GM12874 (cell line): ENCODE results near the gene ZBTB7C.

ENCODE experiments used
- CTCF ChIP-seq: IDR thresholded peaks from 2 replicates; pipeline ENCODE4 v1.5.1; 2011; ENCODE audit warnings: low read depth, mild to moderate bottlenecking, control low read depth, low read length, moderate library complexity; ENCODE audit not compliant: insufficient read depth

ZBTB7C gene

DNA sequence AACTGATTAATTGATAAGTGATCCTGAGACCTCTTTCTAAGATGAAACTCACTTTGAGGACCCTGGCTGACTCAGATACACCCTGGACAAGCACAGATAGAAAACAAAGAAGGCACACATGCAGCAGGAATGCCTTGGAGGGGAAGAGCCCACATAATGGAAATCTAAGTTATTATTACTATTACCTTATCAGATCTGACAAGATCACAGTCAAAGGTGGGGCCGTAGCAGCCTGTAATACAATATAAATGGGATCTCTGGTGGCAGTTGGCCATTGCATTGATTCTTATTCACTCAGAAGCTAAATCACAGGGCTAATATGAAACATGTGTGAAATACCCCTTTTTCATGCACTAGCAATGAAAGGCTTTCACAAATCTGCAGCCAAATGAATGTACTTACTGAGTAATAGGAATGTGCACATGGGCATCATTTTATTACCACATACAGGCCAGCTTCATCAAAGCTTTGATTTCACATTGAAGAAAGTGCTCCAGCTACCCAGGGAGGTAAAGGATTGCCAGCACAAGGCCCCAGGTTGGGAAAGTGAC is 84.0 kb downstream of the ZBTB7C start:
- TF ChIP-seq CTCF, result no peak

- no peak for TF ChIP-seq CTCF
Measured at GRCh38 chr18:48324651-48325050, 84.5 kb downstream of the ZBTB7C start.

DNA sequence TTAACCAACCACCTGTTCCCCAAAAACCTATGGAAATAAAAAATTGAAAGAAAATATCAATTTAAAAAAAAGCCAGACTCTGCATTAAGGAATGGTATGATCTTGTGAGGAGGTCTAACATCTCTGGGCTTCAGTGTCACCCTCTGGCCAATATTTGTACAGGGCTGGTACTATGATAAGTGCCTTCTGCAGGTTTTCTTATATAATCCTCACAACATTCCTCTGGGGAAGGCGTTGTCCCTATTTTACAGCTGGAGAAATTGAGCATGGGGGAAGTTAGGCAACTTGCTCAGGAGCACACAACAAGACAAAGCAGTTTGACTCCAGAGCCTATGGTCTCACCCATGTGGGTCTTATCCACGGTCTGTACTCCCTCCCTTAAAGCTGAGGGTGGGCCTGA is 86.0 kb downstream of the ZBTB7C start:
- TF ChIP-seq CTCF, result no peak

GRCh38 chr18:48321536-48321935 is 87.6 kb downstream of the ZBTB7C start:
- TF ChIP-seq CTCF, result no peak

- no peak for TF ChIP-seq CTCF
Measured at GRCh38 chr18:48321121-48321520, 88.1 kb downstream of the ZBTB7C start.

- TF ChIP-seq CTCF, result no peak
Measured at GRCh38 chr18:48320639-48320945, 88.6 kb downstream of the ZBTB7C start.

- no peak for TF ChIP-seq CTCF
Measured at GRCh38 chr18:48319801-48320638, 89.2 kb downstream of the ZBTB7C start.
